Left ventricle myocardium inferior (tissue), 1 donor: ENCODE measurements around the gene LTBP1. TPM values are rescaled to one million over a fixed set of nuclear protein-coding genes. Genes with fewer than 3 reads are reported as not detected.
"Not testable (repeated sequence)": the region's sequence is repeated elsewhere in the genome, so short reads cannot be mapped to it uniquely, and the experiment has no call there.

Source experiments
- DNase-seq: peaks from one replicate; pipeline ENCODE4 v3.0.0-alpha.2; 2020
- H3K27ac ChIP-seq: fragments of 200-600 bp; replicated peaks from 2 replicates; pipeline ENCODE4 v1.8.0; 2021
- H3K27me3 ChIP-seq: fragments of 200-600 bp; 2 replicates; pipeline ENCODE4 v1.8.0; 2021; ENCODE audit warnings: low read depth
- H3K36me3 ChIP-seq: fragments of 200-600 bp; 2 replicates; pipeline ENCODE4 v1.8.0; 2021
- H3K4me1 ChIP-seq: fragments of 200-600 bp; 2 replicates; pipeline ENCODE4 v1.8.0; 2021
- H3K4me3 ChIP-seq: fragments of 200-600 bp; 2 replicates; pipeline ENCODE4 v1.8.0; 2021; ENCODE audit warnings: mild to moderate bottlenecking, moderate library complexity
- H3K9me3 ChIP-seq: fragments of 200-600 bp; replicated peaks from 2 replicates; pipeline ENCODE4 v1.8.0; 2021
- CTCF ChIP-seq: fragments of 200-600 bp; IDR thresholded peaks from 2 replicates; pipeline ENCODE4 v1.8.0; 2021; ENCODE audit warnings: antibody characterized with exemption, mild to moderate bottlenecking, borderline replicate concordance
- intact Hi-C: fragments of 100-400 bp; cut with micrococcal nuclease; formaldehyde crosslinking; loops from one replicate; pipeline ENCODE4 v1.11.0; 2022
- total RNA-seq: library from RNA; stranded (reverse); fragmentation: NEBNext Ultra II Directional; extraction: Animal tissue kit (Norgen Biotek cat#: 25700); gene quantifications from one replicate; pipeline ENCODE4 v1.2.1, GENCODE V29; 2021
- donor health status: DM: no; HTN: yes; CAD: no; lungs with severe emphysema.

LTBP1 gene
- total RNA-seq, 1 donor from 2014 or later = 88.9 TPM

GRCh38 chr2:33384599-33384961, 437.8 kb downstream of the LTBP1 start:
- peaks cover 16% of the 10 kb centered on the region for H3K4me1 ChIP-seq
- no peak overlapping the region for H3K4me3 ChIP-seq
- H3K27ac ChIP-seq = no peak overlapping the region
- TF ChIP-seq CTCF = no peak
- H3K36me3 ChIP-seq = peaks cover 11% of the 10 kb centered on the region
- H3K9me3 ChIP-seq = no peaks in the 10 kb centered on the region
- no peak for DNase-seq
- intact Hi-C loops = no loop called here
- H3K27me3 ChIP-seq = no peaks in the 10 kb centered on the region

- H3K4me1 ChIP-seq = peaks cover 8% of the 10 kb centered on the region
- no peak for TF ChIP-seq CTCF
Measured at GRCh38 chr2:33388996-33389395, 442.2 kb downstream of the LTBP1 start.

GRCh38 chr2:33389695-33390094, 442.9 kb downstream of the LTBP1 start:
- H3K36me3 ChIP-seq = peaks cover 18% of the 10 kb centered on the region
- intact Hi-C loops, H3K4me1 ChIP-seq, H3K27me3 ChIP-seq, H3K4me3 ChIP-seq, H3K9me3 ChIP-seq, H3K27ac ChIP-seq, DNase-seq: not testable (repeated sequence)

More at GRCh38 chr2:33388996-33389395, 442.2 kb downstream of the LTBP1 start:
- Histone ChIP-seq H3K36me3 (peaks cover 18% of the 10 kb centered on the region), H3K9me3 (no peaks in the 10 kb centered on the region), H3K27ac (no peak overlapping the region), H3K27me3 (no peaks in the 10 kb centered on the region), H3K4me3 (no peak overlapping the region)
- DNase-seq = no peak
- intact Hi-C loops = no loop called here

- DNase-seq = no peak
- no peak for TF ChIP-seq CTCF
- H3K36me3 ChIP-seq = peaks cover 13% of the 10 kb centered on the region
- H3K9me3 ChIP-seq = no peaks in the 10 kb centered on the region
- H3K4me1 ChIP-seq = no peaks in the 10 kb centered on the region
- H3K27me3 ChIP-seq = no peaks in the 10 kb centered on the region
- H3K27ac ChIP-seq = peak overlapping the region; percentile 33
- H3K4me3 ChIP-seq = no peak overlapping the region
- intact Hi-C loops = no loop called here
Measured at GRCh38 chr2:33391529-33392255, 444.9 kb downstream of the LTBP1 start.

- Histone ChIP-seq H3K27me3 (no peaks in the 10 kb centered on the region), H3K4me3 (no peak overlapping the region), H3K36me3 (peaks cover 13% of the 10 kb centered on the region), H3K4me1 (no peaks in the 10 kb centered on the region), H3K27ac (no peak overlapping the region), H3K9me3 (no peaks in the 10 kb centered on the region)
- intact Hi-C loops = no loop called here
- no peak for TF ChIP-seq CTCF
- no peak for DNase-seq
Measured at GRCh38 chr2:33392366-33392765, 445.6 kb downstream of the LTBP1 start.

- Histone ChIP-seq H3K4me3 (no peak overlapping the region), H3K9me3 (no peaks in the 10 kb centered on the region), H3K4me1 (peaks cover 7% of the 10 kb centered on the region), H3K27ac (no peak overlapping the region), H3K27me3 (no peaks in the 10 kb centered on the region), H3K36me3 (peaks cover 15% of the 10 kb centered on the region)
- DNase-seq = no peak
- intact Hi-C loops = no loop called here
- no peak for TF ChIP-seq CTCF
Measured at GRCh38 chr2:33395034-33395433, 448.3 kb downstream of the LTBP1 start.
